Central memory CD4-positive, alpha-beta T cell (primary cell): ENCODE results near the gene UBR3.
"Not testable (repeated sequence)": the region's sequence is repeated elsewhere in the genome, so short reads cannot be mapped to it uniquely, and the experiment has no call there.

Experiments used
- DNase-seq: peaks from one replicate; pipeline ENCODE4 v3.0.0; 2022

UBR3 gene

GRCh38 chr2:170122883-170123547, 295.8 kb downstream of the UBR3 start:
- no peak for DNase-seq

GRCh38 chr2:170123593-170123992, 296.3 kb downstream of the UBR3 start:
- no peak for DNase-seq

GRCh38 chr2:170126138-170126728, 299.0 kb downstream of the UBR3 start:
- not testable (repeated sequence) for DNase-seq
